Measurements from ENCODE around the gene SARM1. TPM values are rescaled to one million over a fixed set of nuclear protein-coding genes. Genes with fewer than 3 reads are reported as not detected.

The SARM1 gene
- polyA plus RNA-seq: 1 to 10 TPM; 3.0 to 4.4 TPM

- peak within 1 kb of the TSS; percentile 27 to 51 for H3K4me3 ChIP-seq (ENCODE audit: low read depth in 1 of 2, low read length in 2 of 2)
- 1% methylated on average over 72 to 80 of the region's 80 CpGs for WGBS, 2 donors
- H3K27me3 ChIP-seq (ENCODE audit: control insufficient read depth in 1 of 2, insufficient read depth in 2 of 2, low read length in 2 of 2): no peaks in the 10 kb centered on the region
- peak within 1 kb of the TSS; percentile 55 to 57 for H3K27ac ChIP-seq (ENCODE audit: low read depth in 2 of 2, low read length in 1 of 2)
- H3K4me1 ChIP-seq (ENCODE audit: control insufficient read depth in 2 of 2, insufficient read depth in 2 of 2, low read length in 1 of 2): peaks cover 10 to 14% of the 10 kb centered on the region in 2 donors
- H3K36me3 ChIP-seq (ENCODE audit: control insufficient read depth in 2 of 2, insufficient read depth in 2 of 2, low read length in 1 of 2): no peaks in the 10 kb centered on the region
- H3K9me3 ChIP-seq (ENCODE audit: control insufficient read depth in 2 of 2, insufficient read depth in 1 of 2, low read depth in 1 of 2, low read length in 1 of 2): no peaks in the 10 kb centered on the region
Observed at GRCh38 chr17:28371245-28372202, at the start of gene SARM1. Gene SARM1, plus strand, starts transcription at chr17:28371694. Its CDS starts 339 bp downstream, at chr17:28372033.

- WGBS, 2 donors: 63 to 80% methylated on average over 5 of the region's 5 CpGs
Observed at GRCh38 chr17:28324267-28324745, 47.2 kb upstream of the SARM1 start.

GRCh38 chr17:28324781-28325180, 46.7 kb upstream of the SARM1 start:
- H3K9me3 ChIP-seq (ENCODE audit: control insufficient read depth in 2 of 2, insufficient read depth in 1 of 2, low read depth in 1 of 2, low read length in 1 of 2): no peaks in the 10 kb centered on the region
- no peak overlapping the region for H3K27ac ChIP-seq (ENCODE audit: low read depth in 2 of 2, low read length in 1 of 2)
- no peak overlapping the region for H3K4me3 ChIP-seq (ENCODE audit: low read depth in 1 of 2, low read length in 2 of 2)
- no peaks in the 10 kb centered on the region for H3K27me3 ChIP-seq (ENCODE audit: control insufficient read depth in 1 of 2, insufficient read depth in 2 of 2, low read length in 2 of 2)
- no peaks in the 10 kb centered on the region for H3K4me1 ChIP-seq (ENCODE audit: control insufficient read depth in 2 of 2, insufficient read depth in 2 of 2, low read length in 1 of 2)
- WGBS, 2 donors: 82 to 86% methylated on average over 3 of the region's 3 CpGs
- H3K36me3 ChIP-seq (ENCODE audit: control insufficient read depth in 2 of 2, insufficient read depth in 2 of 2, low read length in 1 of 2): peaks cover 0 to 10% of the 10 kb centered on the region in 2 donors

More at GRCh38 chr17:28324267-28324745, 47.2 kb upstream of the SARM1 start:
- Histone ChIP-seq H3K4me3 (ENCODE audit: low read depth in 1 of 2, low read length in 2 of 2) (no peak overlapping the region), H3K27me3 (ENCODE audit: control insufficient read depth in 1 of 2, insufficient read depth in 2 of 2, low read length in 2 of 2) (no peaks in the 10 kb centered on the region), H3K9me3 (ENCODE audit: control insufficient read depth in 2 of 2, insufficient read depth in 1 of 2, low read depth in 1 of 2, low read length in 1 of 2) (no peaks in the 10 kb centered on the region), H3K27ac (ENCODE audit: low read depth in 2 of 2, low read length in 1 of 2) (no peak overlapping the region), H3K36me3 (ENCODE audit: control insufficient read depth in 2 of 2, insufficient read depth in 2 of 2, low read length in 1 of 2) (peaks cover 0 to 8% of the 10 kb centered on the region in 2 donors), H3K4me1 (ENCODE audit: control insufficient read depth in 2 of 2, insufficient read depth in 2 of 2, low read length in 1 of 2) (no peaks in the 10 kb centered on the region)

GRCh38 chr17:28325211-28325610, 46.3 kb upstream of the SARM1 start:
- 57 to 69% methylated on average over 5 of the region's 5 CpGs for WGBS, 2 donors
- H3K9me3 ChIP-seq (ENCODE audit: control insufficient read depth in 2 of 2, insufficient read depth in 1 of 2, low read depth in 1 of 2, low read length in 1 of 2): no peaks in the 10 kb centered on the region
- no peaks in the 10 kb centered on the region for H3K27me3 ChIP-seq (ENCODE audit: control insufficient read depth in 1 of 2, insufficient read depth in 2 of 2, low read length in 2 of 2)
- H3K27ac ChIP-seq (ENCODE audit: low read depth in 2 of 2, low read length in 1 of 2): no peak overlapping the region
- no peaks in the 10 kb centered on the region for H3K4me1 ChIP-seq (ENCODE audit: control insufficient read depth in 2 of 2, insufficient read depth in 2 of 2, low read length in 1 of 2)
- H3K4me3 ChIP-seq (ENCODE audit: low read depth in 1 of 2, low read length in 2 of 2): no peak overlapping the region
- peaks cover 0 to 10% of the 10 kb centered on the region in 2 donors for H3K36me3 ChIP-seq (ENCODE audit: control insufficient read depth in 2 of 2, insufficient read depth in 2 of 2, low read length in 1 of 2)

GRCh38 chr17:28326114-28326513, 45.4 kb upstream of the SARM1 start:
- H3K4me3 ChIP-seq (ENCODE audit: low read depth in 1 of 2, low read length in 2 of 2): no peak overlapping the region
- H3K27ac ChIP-seq (ENCODE audit: low read depth in 2 of 2, low read length in 1 of 2): peak overlapping the region in 1 of 2 donors; percentile 27
- H3K27me3 ChIP-seq (ENCODE audit: control insufficient read depth in 1 of 2, insufficient read depth in 2 of 2, low read length in 2 of 2): no peaks in the 10 kb centered on the region
- H3K9me3 ChIP-seq (ENCODE audit: control insufficient read depth in 2 of 2, insufficient read depth in 1 of 2, low read depth in 1 of 2, low read length in 1 of 2): no peaks in the 10 kb centered on the region
- H3K4me1 ChIP-seq (ENCODE audit: control insufficient read depth in 2 of 2, insufficient read depth in 2 of 2, low read length in 1 of 2): no peaks in the 10 kb centered on the region
- H3K36me3 ChIP-seq (ENCODE audit: control insufficient read depth in 2 of 2, insufficient read depth in 2 of 2, low read length in 1 of 2): peaks cover 0 to 11% of the 10 kb centered on the region in 2 donors
- WGBS, 2 donors: 41 to 49% methylated on average over 7 of the region's 7 CpGs

GRCh38 chr17:28327031-28327607, 44.4 kb upstream of the SARM1 start:
- Histone ChIP-seq H3K36me3 (ENCODE audit: control insufficient read depth in 2 of 2, insufficient read depth in 2 of 2, low read length in 1 of 2) (peaks cover 0 to 16% of the 10 kb centered on the region in 2 donors), H3K27me3 (ENCODE audit: control insufficient read depth in 1 of 2, insufficient read depth in 2 of 2, low read length in 2 of 2) (no peaks in the 10 kb centered on the region), H3K4me3 (ENCODE audit: low read depth in 1 of 2, low read length in 2 of 2) (no peak overlapping the region), H3K9me3 (ENCODE audit: control insufficient read depth in 2 of 2, insufficient read depth in 1 of 2, low read depth in 1 of 2, low read length in 1 of 2) (no peaks in the 10 kb centered on the region), H3K27ac (ENCODE audit: low read depth in 2 of 2, low read length in 1 of 2) (no peak overlapping the region), H3K4me1 (ENCODE audit: control insufficient read depth in 2 of 2, insufficient read depth in 2 of 2, low read length in 1 of 2) (no peaks in the 10 kb centered on the region)
- 82 to 87% methylated on average over 9 of the region's 9 CpGs for WGBS, 2 donors

GRCh38 chr17:28327709-28328108, 43.8 kb upstream of the SARM1 start:
- Histone ChIP-seq H3K4me3 (ENCODE audit: low read depth in 1 of 2, low read length in 2 of 2) (no peak overlapping the region), H3K27ac (ENCODE audit: low read depth in 2 of 2, low read length in 1 of 2) (no peak overlapping the region), H3K9me3 (ENCODE audit: control insufficient read depth in 2 of 2, insufficient read depth in 1 of 2, low read depth in 1 of 2, low read length in 1 of 2) (no peaks in the 10 kb centered on the region), H3K36me3 (ENCODE audit: control insufficient read depth in 2 of 2, insufficient read depth in 2 of 2, low read length in 1 of 2) (peaks cover 0 to 16% of the 10 kb centered on the region in 2 donors), H3K27me3 (ENCODE audit: control insufficient read depth in 1 of 2, insufficient read depth in 2 of 2, low read length in 2 of 2) (no peaks in the 10 kb centered on the region), H3K4me1 (ENCODE audit: control insufficient read depth in 2 of 2, insufficient read depth in 2 of 2, low read length in 1 of 2) (no peaks in the 10 kb centered on the region)
- 59 to 67% methylated on average over 3 of the region's 3 CpGs for WGBS, 2 donors

- H3K4me3 ChIP-seq (ENCODE audit: low read depth in 1 of 2, low read length in 2 of 2): no peak overlapping the region
- H3K27ac ChIP-seq (ENCODE audit: low read depth in 2 of 2, low read length in 1 of 2): no peak overlapping the region
- H3K36me3 ChIP-seq (ENCODE audit: control insufficient read depth in 2 of 2, insufficient read depth in 2 of 2, low read length in 1 of 2): peaks cover 0 to 16% of the 10 kb centered on the region in 2 donors
- WGBS, 2 donors: 75 to 76% methylated on average over 4 of the region's 4 CpGs
- no peaks in the 10 kb centered on the region for H3K9me3 ChIP-seq (ENCODE audit: control insufficient read depth in 2 of 2, insufficient read depth in 1 of 2, low read depth in 1 of 2, low read length in 1 of 2)
- H3K4me1 ChIP-seq (ENCODE audit: control insufficient read depth in 2 of 2, insufficient read depth in 2 of 2, low read length in 1 of 2): no peaks in the 10 kb centered on the region
- no peaks in the 10 kb centered on the region for H3K27me3 ChIP-seq (ENCODE audit: control insufficient read depth in 1 of 2, insufficient read depth in 2 of 2, low read length in 2 of 2)
Observed at GRCh38 chr17:28328325-28328724, 43.2 kb upstream of the SARM1 start.

GRCh38 chr17:28330671-28331070, 40.8 kb upstream of the SARM1 start:
- Histone ChIP-seq H3K4me1 (ENCODE audit: control insufficient read depth in 2 of 2, insufficient read depth in 2 of 2, low read length in 1 of 2) (no peaks in the 10 kb centered on the region), H3K9me3 (ENCODE audit: control insufficient read depth in 2 of 2, insufficient read depth in 1 of 2, low read depth in 1 of 2, low read length in 1 of 2) (no peaks in the 10 kb centered on the region), H3K27ac (ENCODE audit: low read depth in 2 of 2, low read length in 1 of 2) (no peak overlapping the region), H3K27me3 (ENCODE audit: control insufficient read depth in 1 of 2, insufficient read depth in 2 of 2, low read length in 2 of 2) (no peaks in the 10 kb centered on the region), H3K36me3 (ENCODE audit: control insufficient read depth in 2 of 2, insufficient read depth in 2 of 2, low read length in 1 of 2) (peaks cover 0 to 16% of the 10 kb centered on the region in 2 donors), H3K4me3 (ENCODE audit: low read depth in 1 of 2, low read length in 2 of 2) (no peak overlapping the region)
- 83 to 94% methylated on average over 5 of the region's 5 CpGs for WGBS, 2 donors
